GM18498 (cell line): Measurements from ENCODE around the gene PTGES.

Source experiments
- ATAC-seq: cut with Tn5 transposase; IDR thresholded peaks from one replicate; pipeline ENCODE4 v1.9.1; 2021; ENCODE audit warnings: mild to moderate bottlenecking, moderate library complexity; ENCODE audit not compliant: unreplicated experiment

The PTGES gene

GRCh38 chr9:129748249-129748648 lies 4.6 kb downstream of the PTGES start:
- ATAC-seq, result no peak

- ATAC-seq, result no peak
Observed at GRCh38 chr9:129746092-129746777, 6.6 kb downstream of the PTGES start.

GRCh38 chr9:129745200-129745599 lies 7.6 kb downstream of the PTGES start:
- ATAC-seq, result no peak

GRCh38 chr9:129740666-129741464 lies 12.0 kb downstream of the PTGES start:
- no peak for ATAC-seq

GRCh38 chr9:129740174-129740573 lies 12.7 kb downstream of the PTGES start:
- no peak for ATAC-seq

GRCh38 chr9:129739432-129739831 lies 13.4 kb downstream of the PTGES start:
- ATAC-seq, result no peak

GRCh38 chr9:129737479-129738274 lies 15.2 kb downstream of the PTGES start:
- ATAC-seq, result peak; percentile 60

- no peak for ATAC-seq
Observed at GRCh38 chr9:129736334-129736733, 16.5 kb downstream of the PTGES start.

- ATAC-seq, result no peak
Observed at GRCh38 chr9:129735546-129735945, 17.3 kb downstream of the PTGES start.

GRCh38 chr9:129733632-129733953 lies 19.2 kb downstream of the PTGES start:
- ATAC-seq, result no peak

GRCh38 chr9:129732946-129733631 lies 19.8 kb downstream of the PTGES start:
- ATAC-seq, result no peak

- ATAC-seq, result no peak
Observed at GRCh38 chr9:129732100-129732499, 20.7 kb downstream of the PTGES start.

GRCh38 chr9:129731477-129732085 lies 21.3 kb downstream of the PTGES start:
- no peak for ATAC-seq

GRCh38 chr9:129728744-129729143 lies 24.1 kb downstream of the PTGES start:
- no peak for ATAC-seq

GRCh38 chr9:129726322-129727160 lies 26.3 kb downstream of the PTGES start:
- no peak for ATAC-seq

GRCh38 chr9:129725795-129726251 lies 27.0 kb downstream of the PTGES start:
- no peak for ATAC-seq

GRCh38 chr9:129724456-129725190 lies 28.2 kb downstream of the PTGES start:
- ATAC-seq, result no peak

GRCh38 chr9:129722913-129723312 lies 29.9 kb downstream of the PTGES start:
- ATAC-seq, result no peak
